Measurements from ENCODE around the gene VAV2. TPM values are rescaled to one million over a fixed set of nuclear protein-coding genes. Genes with fewer than 3 reads are reported as not detected.

The VAV2 gene
- total and polyA plus RNA-seq, 2 experiments from 2014 or later: 8.1 to 28.9 TPM

DNA sequence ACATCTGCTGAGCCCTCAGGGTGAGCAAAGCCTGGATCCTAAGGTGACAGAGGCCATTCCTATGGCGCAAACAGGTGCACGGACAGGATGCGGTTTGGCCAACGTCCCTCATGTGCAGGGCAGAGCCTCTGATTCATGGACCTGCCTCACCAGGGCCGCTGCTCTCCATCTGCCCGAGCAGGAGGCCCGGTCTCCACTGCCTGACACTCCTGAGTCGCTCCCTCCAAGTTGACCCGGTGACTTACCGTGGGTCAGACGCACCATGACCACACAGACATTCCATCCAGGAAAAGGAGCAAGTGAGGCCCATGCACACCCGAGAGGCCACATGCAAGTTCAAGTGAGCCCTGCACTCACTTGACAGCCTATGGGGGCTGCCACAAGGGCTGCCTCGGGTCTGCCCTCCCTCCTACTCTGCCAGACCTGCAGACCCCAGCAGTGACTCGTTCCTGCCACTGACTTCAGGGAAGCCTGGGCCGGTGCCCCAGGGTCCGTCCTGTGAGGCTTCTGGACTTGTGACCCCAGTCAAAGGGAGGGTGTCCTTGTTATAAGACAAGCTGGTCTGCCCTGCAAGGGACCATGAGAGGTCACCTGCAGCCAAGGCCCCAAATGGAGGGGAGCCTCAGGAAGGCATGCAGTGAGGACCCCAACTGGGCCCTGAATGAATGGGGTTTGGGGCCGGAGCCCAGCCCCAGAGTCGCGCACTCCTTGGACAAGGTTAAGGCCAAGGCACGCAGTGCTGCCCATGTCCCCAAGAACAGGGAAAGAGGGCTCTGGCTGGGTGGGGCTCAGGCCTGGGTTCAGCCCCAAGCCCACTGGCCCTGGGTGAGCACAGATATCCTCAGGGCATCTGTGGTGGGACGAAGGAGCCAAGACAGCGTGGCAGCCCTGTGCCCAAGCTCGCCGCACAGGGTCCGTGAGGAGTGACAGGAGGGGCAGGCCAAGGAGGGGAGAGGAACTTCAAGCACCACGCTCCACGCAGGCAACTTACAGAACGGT, 43.2 kb upstream of the VAV2 start:
- peaks cover 7% of the 10 kb centered on the region; the same call in 1 of the 2 replicates for H4K20me1 ChIP-seq (replicated peaks; ENCODE audit: insufficient read depth)
- no peak overlapping the region for H3K4me3 Mint-ChIP-seq
- H3K4me3 ChIP-seq: no peak overlapping the region
- no peak overlapping the region for H3K27ac Mint-ChIP-seq
- H2AFZ ChIP-seq: no peak overlapping the region
- H3K79me2 ChIP-seq (replicated peaks; ENCODE audit: insufficient read depth): peaks cover 6% of the 10 kb centered on the region; the same call in 1 of the 2 replicates
- H3K4me1 ChIP-seq (ENCODE audit: insufficient read depth): no peaks in the 10 kb centered on the region
- no peaks in the 10 kb centered on the region for H3K9me2 ChIP-seq (ENCODE audit: insufficient read depth)
- TF ChIP-seq, protein P1, sequence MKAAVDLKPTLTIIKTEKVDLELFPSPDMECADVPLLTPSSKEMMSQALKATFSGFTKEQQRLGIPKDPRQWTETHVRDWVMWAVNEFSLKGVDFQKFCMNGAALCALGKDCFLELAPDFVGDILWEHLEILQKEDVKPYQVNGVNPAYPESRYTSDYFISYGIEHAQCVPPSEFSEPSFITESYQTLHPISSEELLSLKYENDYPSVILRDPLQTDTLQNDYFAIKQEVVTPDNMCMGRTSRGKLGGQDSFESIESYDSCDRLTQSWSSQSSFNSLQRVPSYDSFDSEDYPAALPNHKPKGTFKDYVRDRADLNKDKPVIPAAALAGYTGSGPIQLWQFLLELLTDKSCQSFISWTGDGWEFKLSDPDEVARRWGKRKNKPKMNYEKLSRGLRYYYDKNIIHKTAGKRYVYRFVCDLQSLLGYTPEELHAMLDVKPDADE (IDR thresholded peaks at IDR 0.05): no peak
- TF ChIP-seq CTCF (conservative IDR thresholded peaks at IDR 0.05; ENCODE audit: low read depth in 2 of 2) (no peak), ZNF331 (CRISPR knock-in tag; IDR thresholded peaks at IDR 0.05; ENCODE audit: low read depth) (no peak), REST (IDR thresholded peaks at IDR 0.05; ENCODE audit: unreplicated experiment) (no peak), STAT1 (IDR thresholded peaks at IDR 0.05; ENCODE audit: unreplicated experiment) (no peak), CREB1 (CRISPR knock-in tag; IDR thresholded peaks at IDR 0.05; ENCODE audit: low read depth) (no peak), JUNB (IDR thresholded peaks at IDR 0.05; ENCODE audit: unreplicated experiment) (no peak), ZNF114 (CRISPR knock-in tag; IDR thresholded peaks at IDR 0.05) (no peak), EZH2 (IDR thresholded peaks at IDR 0.05; ENCODE audit: low read depth, unreplicated experiment) (no peak), ZNF462 (CRISPR knock-in tag; IDR thresholded peaks at IDR 0.05) (no peak), POLR2AphosphoS5 (IDR thresholded peaks at IDR 0.05; ENCODE audit: low read depth) (no peak), NANOG (IDR thresholded peaks at IDR 0.05; ENCODE audit: borderline replicate concordance) (no peak), EZH2phosphoT487 (IDR thresholded peaks at IDR 0.05; ENCODE audit: unreplicated experiment) (no peak)
- H3K36me3 ChIP-seq (ENCODE audit: insufficient read depth): peaks cover 40% of the 10 kb centered on the region; the same call in 1 of the 2 replicates
- no peak for ATAC-seq
- H3K27me3 ChIP-seq (ENCODE audit: insufficient read depth): no peaks in the 10 kb centered on the region
- 0 out of 2 replicates have a peak, but pooled peaks cover 5% of the 10 kb centered on the region for H3F3A ChIP-seq (replicated peaks; ENCODE audit: low read depth)
- H3K36me3 Mint-ChIP-seq (ENCODE audit: low read depth): peaks cover 74% of the 10 kb centered on the region
- no peak overlapping the region for H3K27ac ChIP-seq (ENCODE audit: low read depth)
- peaks cover 12% of the 10 kb centered on the region for H3K27me3 Mint-ChIP-seq (ENCODE audit: insufficient read depth, low read depth, poor library complexity)
- H3K4me2 ChIP-seq: no peak overlapping the region
- H3K4me1 Mint-ChIP-seq: no peaks in the 10 kb centered on the region
- no peak for DNase-seq (ENCODE audit: low spot score)
- H3K9me3 Mint-ChIP-seq: no peaks in the 10 kb centered on the region

All from GM23338 (cell line).